CD4-positive, CD25-positive, alpha-beta regulatory T cell (primary cell): Measurements from ENCODE around the gene BRAP. TPM values are rescaled to one million over a fixed set of nuclear protein-coding genes. Genes with fewer than 3 reads are reported as not detected.
"Not testable (repeated sequence)": the region's sequence is repeated elsewhere in the genome, so short reads cannot be mapped to it uniquely, and the experiment has no call there.

Experiments used
- ATAC-seq, 2 donors: fragments of 150-1000 bp; cut with Tn5 transposase; one replicate each; pipeline ENCODE4 v1.10.0; 2021; ENCODE audit warnings: low read depth in 2 of 2, moderate number of reproducible peaks in 2 of 2, moderate library complexity in 1 of 2
- DNase-seq, 3 donors: peaks; one replicate each; pipeline versions ENCODE4 v3.0.0 to v3.0.0-alpha.2; 2012 to 2022; ENCODE audit warnings: mixed read lengths in 1 of 3
- H3K27ac ChIP-seq: one replicate; pipeline ENCODE4 v1.7.0; 2013; ENCODE audit warnings: mild to moderate bottlenecking, low read length; ENCODE audit not compliant: insufficient read depth, poor library complexity, severe bottlenecking
- H3K27me3 ChIP-seq: one replicate; pipeline ENCODE4 v1.7.0; 2013; ENCODE audit warnings: low read length; ENCODE audit not compliant: control insufficient read depth, insufficient read depth
- H3K36me3 ChIP-seq: one replicate; pipeline ENCODE4 v1.7.0; 2013; ENCODE audit warnings: mild to moderate bottlenecking, low read length, moderate library complexity; ENCODE audit not compliant: control insufficient read depth, insufficient read depth
- H3K4me1 ChIP-seq: 2 replicates; pipeline ENCODE4 v1.7.0; 2013; ENCODE audit warnings: mild to moderate bottlenecking, low read length; ENCODE audit not compliant: insufficient read depth, control insufficient read depth, poor library complexity, severe bottlenecking
- H3K4me3 ChIP-seq: one replicate; pipeline ENCODE4 v1.7.0; 2013; ENCODE audit warnings: low read depth, mild to moderate bottlenecking, low read length, moderate library complexity
- H3K9me3 ChIP-seq, 2 experiments: 1 replicate in 1 of 2; 2 replicates in 1 of 2; pipeline ENCODE4 v1.7.0; 2013; ENCODE audit warnings: low read length in 2 of 2, mild to moderate bottlenecking in 1 of 2, moderate library complexity in 1 of 2; ENCODE audit not compliant: control insufficient read depth in 2 of 2
- H3K27ac Mint-ChIP-seq, 3 donors: one replicate each; pipeline ENCODE4 v1.8.0; 2020 to 2022; ENCODE audit warnings: mild to moderate bottlenecking in 3 of 3, mixed read lengths in 3 of 3, moderate library complexity in 2 of 3
- H3K27me3 Mint-ChIP-seq: one replicate; pipeline ENCODE4 v1.8.0; 2022; ENCODE audit warnings: mild to moderate bottlenecking, mixed read lengths
- H3K36me3 Mint-ChIP-seq: one replicate; pipeline ENCODE4 v1.8.0; 2020; ENCODE audit warnings: mixed read lengths
- H3K4me1 Mint-ChIP-seq, 4 donors: one replicate each; pipeline ENCODE4 v1.8.0; 2020 to 2022; ENCODE audit warnings: mixed read lengths in 4 of 4, mild to moderate bottlenecking in 1 of 4
- H3K4me3 Mint-ChIP-seq, 4 donors: one replicate each; pipeline ENCODE4 v1.8.0; 2020 to 2022; ENCODE audit warnings: mild to moderate bottlenecking in 4 of 4, mixed read lengths in 4 of 4, moderate library complexity in 3 of 4
- H3K9me3 Mint-ChIP-seq, 7 donors: one replicate each; pipeline ENCODE4 v1.8.0; 2020 to 2022; ENCODE audit warnings: mixed read lengths in 7 of 7, mild to moderate bottlenecking in 3 of 7, moderate library complexity in 2 of 7
- polyA plus RNA-seq, 4 donors: library from polyadenylated mRNA; unstranded; fragments of 300-500 nt; fragmentation: Illumina TruSeq; gene quantifications; one replicate each; pipeline ENCODE4 v1.2.3, GENCODE V29; 2021
- total RNA-seq: library from RNA; stranded (reverse); gene quantifications from one replicate; pipeline ENCODE4 v1.2.3, GENCODE V29; 2022

Gene BRAP
- total and polyA plus RNA-seq, 5 donors from 2014 or later, result 21.2 to 26.1 (median 25.3) TPM

GRCh38 chr12:111719316-111719715 lies 33.6 kb upstream of the BRAP start:
- H3K9me3 Mint-ChIP-seq, H3K4me1 Mint-ChIP-seq, H3K27ac Mint-ChIP-seq, H3K4me3 ChIP-seq, H3K27me3 Mint-ChIP-seq, H3K9me3 ChIP-seq, DNase-seq, H3K4me1 ChIP-seq, ATAC-seq, H3K27ac ChIP-seq, H3K27me3 ChIP-seq, H3K4me3 Mint-ChIP-seq: not testable (repeated sequence)
- peaks cover 49% of the 10 kb centered on the region for H3K36me3 ChIP-seq
- H3K36me3 Mint-ChIP-seq, result peaks cover 27% of the 10 kb centered on the region

- peaks cover 56% of the 10 kb centered on the region for H3K36me3 ChIP-seq
- Mint-ChIP-seq H3K4me3 (no peak overlapping the region), H3K4me1 (no peaks in the 10 kb centered on the region), H3K36me3 (peaks cover 30% of the 10 kb centered on the region), H3K27me3 (no peaks in the 10 kb centered on the region), H3K27ac (no peak overlapping the region), H3K9me3 (no peaks in the 10 kb centered on the region)
- DNase-seq (no peak), ATAC-seq (no peak)
- no peak overlapping the region for H3K4me3 ChIP-seq
- no peaks in the 10 kb centered on the region for H3K27me3 ChIP-seq
- no peaks in the 10 kb centered on the region for H3K4me1 ChIP-seq
- H3K27ac ChIP-seq, result no peak overlapping the region
- H3K9me3 ChIP-seq, result no peaks in the 10 kb centered on the region
Measured at GRCh38 chr12:111715279-111715678, 29.5 kb upstream of the BRAP start.

DNA sequence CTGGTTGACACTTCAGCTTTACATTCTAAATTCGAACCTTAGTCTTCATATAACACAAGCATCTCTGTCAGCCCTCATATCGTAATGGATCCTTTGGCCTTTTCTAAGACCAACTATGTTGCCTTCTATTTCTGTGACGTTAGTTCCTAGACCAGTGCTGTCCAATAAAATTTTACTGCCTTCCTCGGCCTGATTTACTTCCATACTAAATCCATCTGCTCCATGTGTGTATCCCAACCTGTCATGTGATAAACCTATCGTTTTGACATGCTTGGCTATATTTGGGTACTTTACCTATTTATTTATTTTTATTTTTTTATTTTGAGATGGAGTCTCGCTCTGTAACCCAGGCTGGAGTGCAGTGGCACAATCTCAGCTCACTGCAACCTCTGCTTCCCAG lies 20.4 kb upstream of the BRAP start:
- no peaks in the 10 kb centered on the region for H3K27me3 Mint-ChIP-seq
- DNase-seq (no peak), ATAC-seq (no peak)
- peaks cover 0 to 5% (median 0%) of the 10 kb centered on the region in 4 donors for H3K4me1 Mint-ChIP-seq
- no peaks in the 10 kb centered on the region for H3K4me1 ChIP-seq
- no peaks in the 10 kb centered on the region for H3K27me3 ChIP-seq
- H3K4me3 ChIP-seq, result no peak overlapping the region
- no peak overlapping the region for H3K27ac Mint-ChIP-seq
- no peak overlapping the region for H3K4me3 Mint-ChIP-seq
- H3K36me3 Mint-ChIP-seq, result peaks cover 37% of the 10 kb centered on the region
- no peak overlapping the region for H3K27ac ChIP-seq
- H3K36me3 ChIP-seq, result peaks cover 65% of the 10 kb centered on the region
- H3K9me3 ChIP-seq, result no peaks in the 10 kb centered on the region
- no peaks in the 10 kb centered on the region for H3K9me3 Mint-ChIP-seq

- no peaks in the 10 kb centered on the region for H3K9me3 ChIP-seq
- DNase-seq (no peak), ATAC-seq (no peak)
- Mint-ChIP-seq H3K27ac (no peak overlapping the region), H3K9me3 (no peaks in the 10 kb centered on the region), H3K4me1 (peaks cover 0 to 5% (median 0%) of the 10 kb centered on the region in 4 donors), H3K4me3 (no peak overlapping the region), H3K27me3 (no peaks in the 10 kb centered on the region), H3K36me3 (peaks cover 35% of the 10 kb centered on the region)
- no peak overlapping the region for H3K4me3 ChIP-seq
- no peaks in the 10 kb centered on the region for H3K4me1 ChIP-seq
- peaks cover 63% of the 10 kb centered on the region for H3K36me3 ChIP-seq
- H3K27me3 ChIP-seq, result no peaks in the 10 kb centered on the region
- no peak overlapping the region for H3K27ac ChIP-seq
Measured at GRCh38 chr12:111705672-111706071, 19.9 kb upstream of the BRAP start.

- H3K4me1 ChIP-seq, result no peaks in the 10 kb centered on the region
- H3K4me3 Mint-ChIP-seq, result no peak overlapping the region
- DNase-seq (no peak), ATAC-seq (no peak)
- H3K27me3 Mint-ChIP-seq, result no peaks in the 10 kb centered on the region
- H3K4me1 Mint-ChIP-seq, result peaks cover 0 to 5% (median 0%) of the 10 kb centered on the region in 4 donors
- peaks cover 28% of the 10 kb centered on the region for H3K36me3 Mint-ChIP-seq
- H3K9me3 ChIP-seq, result no peaks in the 10 kb centered on the region
- no peak overlapping the region for H3K27ac Mint-ChIP-seq
- no peak overlapping the region for H3K4me3 ChIP-seq
- H3K36me3 ChIP-seq, result peaks cover 45% of the 10 kb centered on the region
- H3K27me3 ChIP-seq, result no peaks in the 10 kb centered on the region
- no peak overlapping the region for H3K27ac ChIP-seq
- H3K9me3 Mint-ChIP-seq, result no peaks in the 10 kb centered on the region
Measured at GRCh38 chr12:111699962-111700361, 14.2 kb upstream of the BRAP start.

DNA sequence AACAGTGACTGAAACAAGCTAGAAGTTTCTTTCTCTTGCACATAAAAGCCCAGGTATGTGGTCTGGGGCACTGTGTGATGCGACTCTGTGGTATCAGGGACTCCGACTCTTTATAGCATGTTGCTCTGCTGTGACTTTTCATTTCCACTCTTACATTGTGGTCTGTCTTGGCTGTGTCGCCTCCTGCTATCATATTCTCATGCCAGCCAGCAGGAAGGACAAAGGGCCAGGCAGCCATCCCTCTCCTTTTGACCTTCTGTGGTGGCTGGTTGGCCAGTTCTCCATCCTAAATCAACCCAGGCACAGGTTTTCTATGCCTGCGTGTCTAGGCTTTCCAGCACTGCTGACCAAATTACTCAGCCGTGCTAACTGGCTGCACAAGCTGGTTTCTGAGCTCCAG lies 8.1 kb upstream of the BRAP start:
- DNase-seq, result no peak
- ATAC-seq, result no peak
- H3K9me3 Mint-ChIP-seq, result no peaks in the 10 kb centered on the region
- Histone ChIP-seq H3K4me3 (no peak overlapping the region), H3K9me3 (no peaks in the 10 kb centered on the region), H3K27ac (no peak overlapping the region), H3K27me3 (no peaks in the 10 kb centered on the region), H3K4me1 (no peaks in the 10 kb centered on the region), H3K36me3 (peaks cover 32% of the 10 kb centered on the region)
- H3K4me3 Mint-ChIP-seq, result no peak overlapping the region
- peaks cover 0 to 5% (median 0%) of the 10 kb centered on the region in 4 donors for H3K4me1 Mint-ChIP-seq
- H3K36me3 Mint-ChIP-seq, result peaks cover 40% of the 10 kb centered on the region
- H3K27me3 Mint-ChIP-seq, result no peaks in the 10 kb centered on the region
- H3K27ac Mint-ChIP-seq, result peak overlapping the region in 1 of 3 donors; percentile 62

- Mint-ChIP-seq H3K27ac (peak overlapping the region in 1 of 3 donors; percentile 73), H3K4me3 (no peak overlapping the region), H3K9me3 (no peaks in the 10 kb centered on the region), H3K27me3 (no peaks in the 10 kb centered on the region), H3K4me1 (peaks cover under 1 to 7% (median 2%) of the 10 kb centered on the region in 4 donors), H3K36me3 (peaks cover 40% of the 10 kb centered on the region)
- Histone ChIP-seq H3K9me3 (no peaks in the 10 kb centered on the region), H3K27ac (no peak overlapping the region), H3K4me1 (no peaks in the 10 kb centered on the region), H3K36me3 (peaks cover 27% of the 10 kb centered on the region), H3K4me3 (no peak overlapping the region), H3K27me3 (no peaks in the 10 kb centered on the region)
- no peak for ATAC-seq
- peak in 1 of 3 donors; percentile 9 for DNase-seq
Measured at GRCh38 chr12:111692575-111693210, 6.9 kb upstream of the BRAP start.

DNA sequence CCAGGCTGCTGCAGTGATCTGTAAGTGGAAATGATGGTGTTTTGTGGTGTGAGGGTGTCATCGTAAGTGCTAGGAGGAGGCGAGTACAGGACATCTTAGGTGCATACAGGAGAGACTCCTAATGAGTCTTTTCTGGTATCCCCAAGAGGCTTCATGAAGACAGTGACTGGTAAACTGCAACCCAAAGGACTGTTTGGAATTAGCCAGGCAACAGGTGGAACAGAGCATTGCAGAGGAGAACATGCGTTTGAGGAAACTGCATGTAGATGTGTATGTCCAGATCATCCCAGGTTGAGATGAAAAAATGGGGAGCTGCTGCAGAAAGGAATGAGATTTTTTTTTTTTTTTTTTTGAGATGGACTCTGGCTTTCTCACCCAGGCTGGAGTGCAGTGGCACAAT lies 5.5 kb upstream of the BRAP start:
- no peak overlapping the region for H3K4me3 ChIP-seq
- Mint-ChIP-seq H3K4me3 (no peak overlapping the region), H3K9me3 (no peaks in the 10 kb centered on the region), H3K4me1 (peaks cover 5 to 18% (median 15%) of the 10 kb centered on the region in 4 donors), H3K27me3 (no peaks in the 10 kb centered on the region), H3K27ac (peak overlapping the region in 1 of 3 donors; percentile 73), H3K36me3 (peaks cover 37% of the 10 kb centered on the region)
- ATAC-seq, result no peak
- H3K36me3 ChIP-seq, result peaks cover 25% of the 10 kb centered on the region
- H3K27me3 ChIP-seq, result no peaks in the 10 kb centered on the region
- H3K27ac ChIP-seq, result no peak overlapping the region
- H3K9me3 ChIP-seq, result no peaks in the 10 kb centered on the region
- H3K4me1 ChIP-seq, result peaks cover 8% of the 10 kb centered on the region
- DNase-seq, result no peak
